Measurements from ENCODE around the gene TENM3.

TENM3 gene

GRCh38 chr4:182254026-182254780, 11.0 kb downstream of the TENM3 start:
- DNase-seq (ENCODE audit: low read depth) = no peak

DNA sequence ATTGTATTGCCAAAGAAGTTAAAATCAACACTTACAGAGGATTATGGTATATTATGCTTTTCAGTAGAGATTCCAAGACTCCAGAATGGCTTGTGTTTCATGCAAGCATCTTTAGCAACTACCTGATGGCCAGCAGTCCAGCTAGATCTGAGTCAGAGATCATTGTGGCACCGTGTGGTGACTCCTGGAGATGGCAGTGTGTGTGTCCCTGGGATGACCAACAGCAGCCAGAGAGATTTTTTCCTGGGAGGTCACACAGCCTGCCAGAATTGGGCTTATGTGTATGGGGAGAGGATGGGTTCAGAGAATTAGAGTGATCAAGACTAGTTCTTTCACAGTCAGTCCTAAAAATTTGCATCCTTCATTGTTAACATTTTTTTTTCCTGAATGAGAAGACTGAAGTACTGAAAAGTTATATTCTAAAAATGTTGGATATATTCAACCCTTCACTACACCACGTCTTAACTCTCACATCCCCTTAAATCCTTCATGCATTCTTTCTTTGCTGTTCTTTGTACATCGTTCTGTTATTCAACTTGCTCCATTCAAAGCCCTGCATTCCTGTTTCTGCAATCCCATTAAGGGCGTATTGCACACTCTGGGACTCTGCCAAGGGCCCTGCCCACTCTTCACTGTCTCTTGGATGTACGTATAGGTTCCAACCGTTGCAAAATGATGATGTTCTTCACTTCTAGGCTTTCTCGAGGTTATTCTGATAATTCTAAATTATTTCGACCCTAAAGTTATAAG, 12.4 kb downstream of the TENM3 start:
- no peak for DNase-seq (ENCODE audit: low read depth)

GRCh38 chr4:182257016-182257415, 13.8 kb downstream of the TENM3 start:
- DNase-seq (ENCODE audit: low read depth) = no peak

GRCh38 chr4:182257503-182257902, 14.3 kb downstream of the TENM3 start:
- DNase-seq (ENCODE audit: low read depth) = no peak

DNA sequence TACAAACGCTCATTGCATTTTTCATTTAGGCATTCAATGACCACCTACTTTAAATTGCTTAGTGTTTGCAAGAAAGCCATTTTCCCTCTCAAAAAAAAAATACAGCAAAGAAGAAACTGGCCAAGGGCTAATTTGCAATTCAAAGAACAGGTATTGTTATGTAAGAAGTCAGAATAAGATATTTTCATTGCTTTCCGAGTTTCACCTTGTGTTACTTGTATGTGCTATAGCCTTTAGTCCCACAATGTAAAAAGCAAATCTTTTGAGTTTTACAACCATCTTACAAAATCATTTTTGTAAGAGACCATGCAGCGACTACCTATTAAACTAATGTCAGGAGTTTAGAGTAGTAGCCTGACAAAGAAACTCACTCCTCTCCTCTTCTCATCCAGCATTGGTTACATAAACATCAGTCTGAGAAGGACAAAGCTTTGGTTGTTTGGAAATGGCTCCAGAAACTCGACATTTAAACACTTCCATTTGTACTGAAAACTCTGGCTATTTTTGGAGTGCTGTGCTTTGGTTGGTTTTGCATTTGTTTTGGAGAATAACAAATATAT, 15.3 kb downstream of the TENM3 start:
- no peak for DNase-seq (ENCODE audit: low read depth)

DNA sequence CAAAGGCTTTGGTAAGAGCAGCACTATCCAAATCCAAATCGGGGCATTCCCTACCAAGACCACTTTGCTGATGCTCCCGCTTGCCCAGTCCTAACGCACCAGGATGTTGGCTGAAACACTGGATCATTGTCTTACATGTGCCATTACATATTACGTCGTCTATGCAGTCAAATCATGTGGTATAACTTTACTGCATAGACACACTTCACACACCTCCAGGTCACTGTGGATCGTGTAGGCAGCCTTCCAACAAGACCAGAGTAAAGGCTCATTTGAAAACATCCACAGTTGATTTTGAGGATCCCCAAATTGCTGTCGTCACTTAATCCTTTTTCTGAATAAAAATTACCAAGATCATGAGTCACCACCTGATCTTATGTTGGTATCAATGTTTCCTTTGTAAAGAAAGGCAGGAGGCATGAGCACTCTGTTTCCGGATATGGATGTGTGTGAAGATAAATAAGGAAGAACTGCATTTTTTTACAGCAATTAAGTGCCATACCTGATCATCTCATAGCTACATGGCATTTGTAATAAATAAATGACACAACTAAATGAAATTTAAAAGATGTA, 18.5 kb downstream of the TENM3 start:
- no peak for DNase-seq (ENCODE audit: low read depth)

DNA sequence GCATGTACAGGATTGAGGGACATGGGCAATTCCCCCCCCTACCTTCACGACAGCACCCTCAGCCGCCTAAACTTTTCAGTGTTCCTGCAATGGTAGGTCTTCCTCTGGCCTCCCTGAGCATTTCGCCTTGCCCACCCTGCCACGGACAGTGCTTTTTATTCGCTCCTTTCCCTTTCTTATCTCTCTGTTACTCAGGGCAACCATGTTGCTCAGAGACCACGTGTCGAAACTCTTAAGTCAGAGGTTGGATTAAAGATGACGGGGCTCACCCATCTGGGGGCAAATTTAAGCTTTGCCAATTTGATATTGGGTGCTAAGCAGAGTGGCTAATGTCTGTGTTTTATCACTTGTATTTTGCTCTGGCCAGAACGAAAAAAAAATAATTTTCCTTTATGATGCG, 20.4 kb downstream of the TENM3 start:
- no peak for DNase-seq (ENCODE audit: low read depth)

GRCh38 chr4:182264139-182264752, 21.0 kb downstream of the TENM3 start:
- no peak for DNase-seq (ENCODE audit: low read depth)

- no peak for DNase-seq (ENCODE audit: low read depth)
Measured at GRCh38 chr4:182265881-182266280, 22.7 kb downstream of the TENM3 start.

- DNase-seq (ENCODE audit: low read depth) = no peak
Measured at GRCh38 chr4:182267048-182267447, 23.8 kb downstream of the TENM3 start.

DNA sequence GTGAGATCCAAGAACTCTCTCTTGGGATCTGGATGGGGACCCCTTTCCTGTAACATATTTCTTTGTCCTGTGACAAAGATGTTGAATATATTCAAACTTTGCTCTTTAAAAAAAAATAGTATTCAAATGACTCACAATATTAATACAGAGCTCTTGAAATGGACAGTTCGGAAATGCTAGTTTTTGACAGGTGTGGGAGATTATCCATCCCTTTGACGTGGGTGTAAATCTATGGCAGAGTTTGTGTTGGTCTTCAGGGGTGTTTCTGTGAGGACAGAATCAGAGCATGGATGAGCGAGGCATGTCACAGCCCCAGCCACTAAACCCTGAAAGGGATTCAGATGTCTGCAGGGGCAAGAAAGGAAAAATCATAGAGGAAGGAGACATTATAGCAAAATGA, 25.8 kb downstream of the TENM3 start:
- no peak for DNase-seq (ENCODE audit: low read depth)

GRCh38 chr4:182271731-182272130, 28.5 kb downstream of the TENM3 start:
- no peak for DNase-seq (ENCODE audit: low read depth)

GRCh38 chr4:182272151-182272550, 28.9 kb downstream of the TENM3 start:
- DNase-seq (ENCODE audit: low read depth) = no peak

- no peak for DNase-seq (ENCODE audit: low read depth)
Measured at GRCh38 chr4:182273191-182273935, 30.2 kb downstream of the TENM3 start.

DNA sequence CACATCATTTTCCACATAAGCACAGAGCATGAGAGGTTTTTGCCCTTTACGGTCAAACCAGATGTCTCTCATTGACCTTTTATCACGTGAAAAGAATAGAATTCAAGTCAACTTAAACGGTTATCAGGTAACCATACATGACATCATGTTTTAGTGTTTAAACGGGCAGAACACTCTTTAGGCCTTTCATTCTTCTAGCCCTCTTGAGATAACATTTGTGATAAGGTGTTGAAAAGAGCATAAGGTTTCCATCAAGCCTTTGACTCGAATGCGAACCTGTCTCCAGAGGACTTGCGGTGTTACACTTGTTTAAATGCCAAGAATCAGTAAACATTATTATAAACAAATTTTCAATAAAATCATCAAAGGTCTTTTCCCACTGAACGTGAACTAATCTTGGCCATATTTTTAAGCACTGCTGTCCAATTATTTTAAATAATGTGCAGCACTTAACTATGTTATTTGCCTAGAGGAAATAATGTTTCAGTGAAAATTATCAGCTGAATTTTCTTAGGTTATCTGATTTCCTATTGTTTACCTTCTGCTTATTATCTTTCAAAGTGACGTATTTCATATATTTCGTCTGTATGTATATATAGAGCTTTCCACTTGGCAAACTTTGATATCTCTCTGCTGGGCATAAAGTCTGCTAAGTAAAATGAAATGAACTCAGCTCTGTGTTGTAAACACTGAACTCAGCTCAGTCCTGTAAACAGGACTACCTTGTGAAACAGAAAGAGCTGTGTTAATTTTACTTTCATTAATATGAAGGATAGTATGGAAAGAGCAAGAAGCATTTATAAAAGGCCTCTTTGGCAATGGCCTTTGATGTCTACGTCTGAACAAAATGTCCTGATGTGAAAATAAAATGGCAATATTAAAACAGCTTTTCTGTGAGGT, 33.3 kb downstream of the TENM3 start:
- no peak for DNase-seq (ENCODE audit: low read depth)

GRCh38 chr4:182277377-182277776, 34.2 kb downstream of the TENM3 start:
- DNase-seq (ENCODE audit: low read depth) = no peak

GRCh38 chr4:182278729-182279128, 35.5 kb downstream of the TENM3 start:
- DNase-seq (ENCODE audit: low read depth) = no peak

DNA sequence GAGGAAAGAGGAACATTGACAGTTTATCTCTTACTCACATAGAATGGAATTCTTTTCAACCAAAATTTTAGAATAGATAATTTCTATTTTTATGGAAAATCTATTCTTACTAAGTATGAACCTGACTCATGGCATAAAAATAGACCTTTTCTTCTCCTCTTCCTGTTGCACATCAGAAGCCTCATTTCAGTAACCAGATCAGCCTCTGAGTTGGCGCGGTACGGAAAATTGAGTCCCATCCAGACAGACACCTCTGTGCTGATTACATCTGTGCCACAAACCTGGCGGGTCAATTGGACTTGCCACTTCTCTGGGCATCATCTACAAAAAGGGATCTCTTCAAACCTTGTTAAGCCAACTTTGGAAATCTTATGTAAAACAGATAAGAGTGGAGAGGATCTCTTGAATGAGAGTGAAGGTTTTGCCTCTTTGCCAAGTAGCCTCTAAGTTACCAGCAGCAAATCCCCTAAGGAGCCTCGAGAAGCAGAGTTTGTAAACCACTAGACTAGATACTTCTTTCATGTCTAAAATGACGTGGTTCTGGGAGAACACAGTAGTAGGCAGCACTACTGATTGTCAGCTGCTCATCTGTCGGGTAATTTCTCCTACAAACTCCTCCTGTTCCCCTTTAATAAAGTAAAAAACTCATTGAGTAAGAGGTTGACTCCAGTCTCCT, 37.4 kb downstream of the TENM3 start:
- no peak for DNase-seq (ENCODE audit: low read depth)

- no peak for DNase-seq (ENCODE audit: low read depth)
Measured at GRCh38 chr4:182286035-182286434, 42.8 kb downstream of the TENM3 start.

DNA sequence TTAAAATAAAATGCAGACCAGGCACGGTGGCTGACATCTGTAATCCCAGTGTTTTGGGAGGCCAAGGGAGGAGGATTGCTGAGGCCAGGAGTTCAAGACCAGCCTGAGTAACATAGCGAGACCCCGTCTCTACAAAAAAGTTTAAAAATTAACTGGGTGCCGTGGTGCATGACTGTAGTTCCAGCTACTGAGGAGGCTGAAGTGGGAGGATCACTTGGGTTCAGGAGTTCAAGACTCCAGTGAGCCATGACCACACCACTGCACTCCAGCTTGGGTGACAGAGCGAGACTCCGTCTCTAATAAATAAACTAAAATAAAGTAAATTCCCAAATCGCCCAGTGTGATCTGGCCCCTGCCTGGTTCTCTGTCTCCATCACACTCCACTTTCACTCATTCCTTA, 43.7 kb downstream of the TENM3 start:
- no peak for DNase-seq (ENCODE audit: low read depth)
